ENCODE data around the gene ITM2C. TPM values are rescaled to one million over a fixed set of nuclear protein-coding genes. Genes with fewer than 3 reads are reported as not detected.

Gene ITM2C
- total and polyA plus RNA-seq, 9 of the 15 experiments (the other 6 are each of a cell fraction or from before 2014, with no cell fraction given) = 0.49 to 58.8 (median 21.5) TPM

DNA sequence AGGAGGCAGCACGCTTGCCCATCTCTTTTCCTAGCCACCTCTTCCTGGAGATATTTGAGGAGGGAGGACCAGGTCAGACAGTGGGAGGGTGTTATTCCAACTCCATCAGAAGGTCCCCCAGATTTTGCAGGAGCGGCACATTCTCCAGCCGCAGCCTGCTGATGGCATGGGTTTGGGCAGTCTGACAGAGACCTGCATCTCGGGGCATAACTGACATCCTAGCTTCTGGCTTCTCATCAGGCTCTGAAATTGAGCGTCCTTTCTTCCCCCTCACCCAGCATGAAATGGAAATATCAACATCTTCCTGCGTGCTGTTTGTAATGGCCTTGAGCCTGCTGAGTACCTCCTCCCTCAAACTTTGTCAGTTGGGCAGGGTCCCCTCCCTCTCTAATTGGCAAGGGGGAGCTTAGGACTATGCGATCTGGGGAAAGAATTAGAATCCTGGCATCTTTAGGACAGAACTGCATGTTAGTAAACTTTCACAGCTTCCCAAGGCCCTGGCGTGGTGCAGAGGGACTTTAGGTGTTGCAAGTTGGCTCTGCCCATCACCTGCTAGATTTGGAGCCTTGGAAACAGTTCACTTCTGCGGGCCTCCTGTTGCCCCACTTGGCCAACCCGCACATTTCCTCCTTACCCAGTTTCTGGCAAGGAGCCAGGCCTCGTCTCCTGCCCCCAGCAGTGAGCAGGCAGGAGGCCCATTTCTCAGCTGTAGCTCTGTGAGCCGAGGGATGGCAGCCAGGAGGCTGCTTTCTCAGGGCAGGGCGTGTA lies 2.2 kb downstream of the ITM2C start:
- Histone ChIP-seq H3K36me3 (ENCODE audit: control insufficient read depth, insufficient read depth, low read length) (no peaks in the 10 kb centered on the region), H3K9me3 (replicated peaks; ENCODE audit: control insufficient read depth, insufficient read depth, low read depth, low read length) (no peaks in the 10 kb centered on the region), H4K20me1 (replicated peaks; ENCODE audit: control insufficient read depth, insufficient read depth, low read length) (peaks cover 6% of the 10 kb centered on the region), H3K4me3 (no peak overlapping the region), H3K9ac (ENCODE audit: insufficient read depth in 1 of 2, low read depth in 2 of 2, low read length in 2 of 2) (no peak overlapping the region), H3K4me1 (replicated peaks in 1 of 2; ENCODE audit: control insufficient read depth in 2 of 2, insufficient read depth in 2 of 2, low read length in 2 of 2) (peaks cover 0 to 50% of the 10 kb centered on the region in 2 experiments; a peak in 3 of 5 replicates), H3K4me2 (ENCODE audit: insufficient read depth, low read length) (no peak overlapping the region), H3K27me3 (ENCODE audit: control insufficient read depth in 2 of 2, insufficient read depth in 2 of 2, low read length in 2 of 2) (peaks cover 2 to 20% of the 10 kb centered on the region in 2 experiments; a peak in 3 of 5 replicates), H3K9me1 (ENCODE audit: control insufficient read depth, insufficient read depth, low read length) (no peaks in the 10 kb centered on the region), H3K79me2 (ENCODE audit: control insufficient read depth, insufficient read depth, low read length) (peaks cover 4% of the 10 kb centered on the region; the same call in 1 of the 3 replicates), H2AFZ (ENCODE audit: low read depth, low read length) (no peak overlapping the region), H3K27ac (ENCODE audit: extremely low read depth, low read depth, low read length) (no peak overlapping the region)
- no TSS peak for BruUV-seq (replicated peaks)
- intact Hi-C loops (cut with micrococcal nuclease) = no loop called here
- peak; percentile 87 for TF ChIP-seq NFIC (IDR thresholded peaks at IDR 0.05)
- TF ChIP-seq DACH1 (IDR thresholded peaks at IDR 0.05; ENCODE audit: partially characterized antibody) = no peak
- no peak for TF ChIP-seq NFXL1 (CRISPR knock-in tag; IDR thresholded peaks at IDR 0.05)
- peak; percentile 60 for TF ChIP-seq NFIX (CRISPR knock-in tag; IDR thresholded peaks at IDR 0.05; ENCODE audit: low read depth)
- TF ChIP-seq, protein P1, sequence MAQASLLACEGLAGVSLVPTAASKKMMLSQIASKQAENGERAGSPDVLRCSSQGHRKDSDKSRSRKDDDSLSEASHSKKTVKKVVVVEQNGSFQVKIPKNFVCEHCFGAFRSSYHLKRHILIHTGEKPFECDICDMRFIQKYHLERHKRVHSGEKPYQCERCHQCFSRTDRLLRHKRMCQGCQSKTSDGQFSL (CRISPR knock-in tag; IDR thresholded peaks at IDR 0.05) = no peak
- TF ChIP-seq, protein P1 (tag; IDR thresholded peaks at IDR 0.05) = no peak
- DNase-seq (ENCODE audit: extremely low read depth in 1 of 4, low spot score in 3 of 4) (no peak), ATAC-seq (no peak), FAIRE-seq (no peak)
- POLR2A ChIA-PET = interaction anchor here (0.6 kb wide), 1 partner anchor 45 kb away, joined by 3 read pairs; no protein-coding TSS in a partner anchor
- in situ Hi-C loops (cut with MboI) = no loop called here
- whole genome bisulfite sequencing (ENCODE audit: insufficient coverage, low coverage, missing lambda C conversion rate) = 65% methylated on average over 9 of the region's 13 CpGs
- CTCF ChIA-PET (ENCODE audit: low intra/inter-chr PET ratio) = no interaction called here
